ENCODE measurements around the gene LPIN1.

Gene LPIN1, protein sequence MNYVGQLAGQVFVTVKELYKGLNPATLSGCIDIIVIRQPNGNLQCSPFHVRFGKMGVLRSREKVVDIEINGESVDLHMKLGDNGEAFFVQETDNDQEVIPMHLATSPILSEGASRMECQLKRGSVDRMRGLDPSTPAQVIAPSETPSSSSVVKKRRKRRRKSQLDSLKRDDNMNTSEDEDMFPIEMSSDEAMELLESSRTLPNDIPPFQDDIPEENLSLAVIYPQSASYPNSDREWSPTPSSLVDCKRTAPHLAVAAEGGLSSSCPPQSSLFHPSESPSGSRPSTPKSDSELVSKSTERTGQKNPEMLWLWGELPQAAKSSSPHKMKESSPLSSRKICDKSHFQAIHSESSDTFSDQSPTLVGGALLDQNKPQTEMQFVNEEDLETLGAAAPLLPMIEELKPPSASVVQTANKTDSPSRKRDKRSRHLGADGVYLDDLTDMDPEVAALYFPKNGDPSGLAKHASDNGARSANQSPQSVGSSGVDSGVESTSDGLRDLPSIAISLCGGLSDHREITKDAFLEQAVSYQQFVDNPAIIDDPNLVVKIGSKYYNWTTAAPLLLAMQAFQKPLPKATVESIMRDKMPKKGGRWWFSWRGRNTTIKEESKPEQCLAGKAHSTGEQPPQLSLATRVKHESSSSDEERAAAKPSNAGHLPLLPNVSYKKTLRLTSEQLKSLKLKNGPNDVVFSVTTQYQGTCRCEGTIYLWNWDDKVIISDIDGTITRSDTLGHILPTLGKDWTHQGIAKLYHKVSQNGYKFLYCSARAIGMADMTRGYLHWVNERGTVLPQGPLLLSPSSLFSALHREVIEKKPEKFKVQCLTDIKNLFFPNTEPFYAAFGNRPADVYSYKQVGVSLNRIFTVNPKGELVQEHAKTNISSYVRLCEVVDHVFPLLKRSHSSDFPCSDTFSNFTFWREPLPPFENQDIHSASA

DNA sequence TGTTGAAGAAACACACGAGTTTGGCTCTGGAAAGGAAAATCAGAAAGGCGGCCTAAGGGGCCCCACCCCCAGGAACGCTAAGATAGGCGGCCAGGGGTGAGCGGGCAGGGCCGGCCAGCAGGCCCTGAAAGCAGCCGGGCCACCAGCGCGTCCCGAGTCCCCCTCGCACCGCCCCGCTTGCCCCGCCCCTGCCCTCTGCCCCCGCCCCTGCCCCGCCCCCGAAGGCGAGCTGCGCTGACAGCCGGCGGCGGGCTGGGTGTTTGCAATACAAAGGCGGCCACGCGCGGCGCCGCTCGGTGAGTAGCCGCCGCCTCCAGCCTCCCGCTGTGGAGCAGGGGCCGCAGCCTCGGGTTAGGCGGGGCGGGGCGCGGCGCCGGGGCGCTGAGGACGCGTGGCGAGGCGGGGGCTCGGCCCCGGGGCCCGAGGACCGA is at the start of gene LPIN1:
TSS of gene LPIN1 (plus strand) at position 257 of the 431 bp plus-strand sequence. CDS start 18,910 bp downstream, outside the sequence.
- peak; percentile 66 for DNase-seq

GRCh38 chr2:11696736-11697102 is 49.7 kb upstream of the LPIN1 start:
- no peak for DNase-seq

- peak; percentile 59 for DNase-seq
Observed at GRCh38 chr2:11697103-11697871, 49.1 kb upstream of the LPIN1 start.

DNA sequence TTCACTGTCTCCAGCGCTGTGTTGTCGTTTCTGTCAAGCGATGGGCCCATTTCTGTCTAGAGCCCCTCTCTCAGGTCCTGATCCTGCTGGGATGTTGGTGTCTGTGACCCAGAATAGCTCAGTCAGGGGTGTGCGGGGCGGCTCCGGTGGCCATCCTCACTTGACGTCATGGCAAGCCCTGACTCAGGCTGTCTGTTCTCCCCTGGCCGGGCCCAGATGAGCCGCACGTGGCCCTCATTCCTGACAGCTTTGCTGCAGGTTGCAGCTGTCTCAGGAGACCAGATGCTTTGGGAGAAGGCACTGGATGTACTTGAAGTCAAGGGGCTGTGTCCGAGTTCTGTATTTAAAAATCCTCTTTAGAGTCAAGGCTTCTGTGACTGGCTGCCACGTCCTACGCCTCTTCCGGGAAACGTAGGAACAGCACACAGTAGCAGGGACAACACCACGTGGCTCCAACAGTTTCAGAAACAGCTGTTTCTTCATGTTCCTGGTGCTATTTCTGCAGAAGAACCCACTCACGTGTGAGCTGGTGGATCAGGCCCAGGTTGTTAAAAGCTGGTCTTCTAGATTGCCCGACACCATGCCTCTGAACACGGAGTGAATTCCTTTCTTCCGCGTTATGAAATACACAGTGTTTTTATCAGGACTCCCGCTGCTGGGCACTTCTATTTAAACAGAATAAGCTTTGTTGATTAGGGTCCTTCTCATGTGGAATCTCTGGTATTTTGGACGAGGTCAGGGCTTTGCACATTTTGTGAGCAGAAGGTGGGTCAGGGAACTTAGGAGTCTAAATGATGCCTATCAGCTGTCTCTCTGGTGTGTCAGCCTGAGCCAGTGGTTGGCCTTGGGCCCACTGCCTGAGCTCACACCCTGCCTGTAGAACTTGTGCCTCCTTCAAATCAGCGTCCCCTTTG is 48.2 kb upstream of the LPIN1 start:
- peak; percentile 30 for DNase-seq

DNA sequence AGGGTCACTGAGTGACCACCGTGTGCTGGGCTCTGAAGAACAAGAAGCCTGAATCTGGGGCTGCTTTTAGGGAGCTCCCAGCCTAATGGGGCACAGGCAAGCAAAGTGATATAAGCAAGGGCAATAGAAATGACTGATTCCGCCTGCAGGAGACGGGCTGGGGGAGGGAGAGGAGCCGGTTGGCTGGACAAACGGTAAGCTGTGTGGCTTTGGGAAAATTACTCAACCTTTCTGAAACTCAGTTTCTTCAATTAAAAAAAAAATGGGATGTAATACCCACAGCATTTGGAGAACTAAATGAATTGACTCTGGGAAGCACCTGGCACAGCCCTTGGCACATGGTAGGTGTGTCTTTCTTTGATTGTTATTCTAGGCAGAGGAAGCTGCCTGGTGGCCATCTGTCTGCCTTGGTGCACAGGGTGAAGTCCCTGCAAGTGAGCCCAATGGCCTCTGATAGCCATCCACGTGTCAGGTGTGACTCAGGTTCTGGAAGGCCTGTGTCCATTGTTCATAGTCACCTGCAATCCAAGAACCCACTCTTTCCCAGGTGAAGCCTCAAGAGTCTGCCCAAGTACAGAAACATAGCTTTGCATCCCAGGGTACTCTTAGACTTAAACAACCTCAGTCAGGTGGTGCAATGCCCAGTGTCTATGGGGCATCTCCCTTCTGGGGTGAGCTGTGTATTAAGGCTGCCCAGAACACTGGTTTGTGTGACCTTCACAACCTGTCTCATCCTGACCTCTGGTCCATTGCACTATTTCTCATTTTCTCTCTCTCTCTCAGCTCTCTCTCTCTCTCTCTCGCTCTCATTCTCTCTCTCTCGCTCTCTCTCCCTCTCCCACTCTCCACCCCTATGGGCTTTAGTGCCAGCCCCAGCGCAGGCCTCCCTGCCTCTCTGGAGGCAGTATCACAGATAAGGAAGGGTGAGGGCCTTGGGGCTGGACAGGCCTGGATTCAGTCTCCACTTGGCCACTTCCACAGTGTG is 46.5 kb upstream of the LPIN1 start:
- DNase-seq: peak; percentile 22

GRCh38 chr2:11701206-11701605 is 45.2 kb upstream of the LPIN1 start:
- DNase-seq: no peak

DNA sequence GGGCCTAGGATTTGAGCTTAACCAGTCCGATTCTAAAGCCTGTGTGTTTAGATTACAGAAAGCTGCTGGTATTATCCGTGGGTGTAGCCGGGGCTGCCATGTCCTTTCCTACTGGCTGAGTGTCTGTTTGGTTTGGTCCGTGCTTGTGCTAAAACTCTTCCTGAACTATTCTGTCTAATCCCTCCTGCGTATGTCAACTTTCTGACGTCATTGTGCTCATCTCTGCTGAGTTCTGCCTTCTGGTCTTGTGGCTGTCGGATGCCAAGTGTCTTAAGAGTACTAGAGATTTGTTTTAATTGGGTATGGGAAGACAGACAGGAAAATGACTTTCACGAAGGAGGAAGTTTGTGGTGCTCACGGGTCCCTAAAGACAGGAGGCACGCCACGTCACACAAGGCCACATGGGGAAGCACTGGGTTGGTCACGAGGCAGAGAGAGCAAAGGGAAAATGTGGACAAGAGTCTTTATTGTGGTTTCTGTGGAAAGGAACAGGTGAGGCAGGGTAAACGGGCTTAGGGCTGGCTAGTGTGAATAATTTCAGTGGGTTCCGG is 44.6 kb upstream of the LPIN1 start:
- no peak for DNase-seq

DNA sequence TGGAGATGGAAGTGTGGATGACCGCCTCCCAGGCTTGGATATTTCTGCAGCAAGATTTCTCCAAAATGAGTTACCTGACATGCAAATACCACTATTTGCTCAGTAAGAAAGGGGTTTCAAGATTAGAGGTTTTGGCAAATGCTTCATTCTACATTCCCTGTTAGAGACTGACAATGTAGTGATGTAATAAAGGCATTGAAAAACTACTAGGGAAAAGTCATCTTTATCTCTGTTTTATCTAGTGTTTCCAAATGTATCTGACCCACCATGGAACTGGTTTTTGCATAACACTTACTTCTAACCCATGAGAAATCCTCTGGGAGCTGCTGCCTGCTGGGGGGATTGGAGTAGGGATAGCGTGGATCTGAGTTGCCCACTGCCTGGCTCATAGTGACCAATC is 43.5 kb upstream of the LPIN1 start:
- no peak for DNase-seq

- no peak for DNase-seq
Observed at GRCh38 chr2:11703700-11704099, 42.7 kb upstream of the LPIN1 start.

DNA sequence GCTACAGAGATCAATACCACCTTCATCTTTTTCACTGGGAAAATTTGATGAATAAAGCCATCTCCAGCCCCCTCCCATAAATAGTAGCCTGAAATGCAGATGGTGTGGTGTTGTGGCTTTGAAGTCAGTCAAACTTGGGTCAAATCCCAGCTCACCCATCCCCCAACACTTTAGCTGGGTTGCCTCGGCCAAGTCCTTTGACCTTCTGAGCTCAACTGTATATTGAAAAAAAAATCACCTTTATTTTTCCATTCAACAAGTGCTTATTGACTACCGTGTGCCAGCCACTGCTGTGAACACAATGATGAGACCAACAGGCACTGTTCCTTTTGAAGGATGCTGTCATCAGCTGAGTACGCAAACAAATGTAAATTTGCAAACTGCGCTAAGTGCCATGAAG is 41.4 kb upstream of the LPIN1 start:
- DNase-seq: no peak

- no peak for DNase-seq
Observed at GRCh38 chr2:11705711-11706110, 40.7 kb upstream of the LPIN1 start.

DNA sequence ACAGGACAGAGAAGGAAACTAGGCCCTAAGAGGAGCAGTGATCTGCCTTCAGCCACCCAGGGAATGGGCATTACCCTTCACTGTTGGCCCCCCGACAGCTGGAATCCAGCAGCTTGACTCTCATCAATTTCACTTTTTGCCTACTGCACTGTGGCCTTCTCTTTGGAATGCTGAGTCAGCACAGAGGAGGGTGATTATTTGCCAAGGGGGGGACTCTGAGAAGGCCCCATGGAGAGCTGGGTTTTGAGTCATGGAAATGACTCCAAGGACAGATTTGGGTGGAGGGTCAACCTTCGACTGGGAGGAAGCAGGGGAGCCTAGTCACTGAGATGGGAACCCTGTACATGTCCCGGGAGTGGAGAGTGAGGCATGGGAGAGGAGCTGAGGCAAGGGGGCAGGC is 38.3 kb upstream of the LPIN1 start:
- DNase-seq: no peak

DNA sequence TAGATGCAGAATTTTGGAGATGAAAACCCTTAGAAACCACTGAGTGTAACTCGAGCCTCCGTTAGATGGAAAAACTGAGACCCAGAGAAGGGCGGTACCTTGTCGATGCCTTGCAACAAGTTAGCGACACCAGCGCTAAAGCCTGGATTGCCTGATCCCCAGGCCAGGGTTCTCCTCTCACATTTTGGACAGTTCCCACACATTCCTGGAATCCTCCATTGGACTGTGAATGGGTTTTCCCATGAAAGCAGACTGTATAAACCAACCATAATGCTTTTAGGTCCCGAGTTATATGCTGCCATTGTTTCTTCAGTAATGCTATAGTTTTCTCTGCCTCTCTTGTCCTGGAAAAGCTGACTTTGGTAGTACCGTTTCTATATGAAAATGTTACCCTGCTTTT is 37.1 kb upstream of the LPIN1 start:
- DNase-seq: no peak

DNA sequence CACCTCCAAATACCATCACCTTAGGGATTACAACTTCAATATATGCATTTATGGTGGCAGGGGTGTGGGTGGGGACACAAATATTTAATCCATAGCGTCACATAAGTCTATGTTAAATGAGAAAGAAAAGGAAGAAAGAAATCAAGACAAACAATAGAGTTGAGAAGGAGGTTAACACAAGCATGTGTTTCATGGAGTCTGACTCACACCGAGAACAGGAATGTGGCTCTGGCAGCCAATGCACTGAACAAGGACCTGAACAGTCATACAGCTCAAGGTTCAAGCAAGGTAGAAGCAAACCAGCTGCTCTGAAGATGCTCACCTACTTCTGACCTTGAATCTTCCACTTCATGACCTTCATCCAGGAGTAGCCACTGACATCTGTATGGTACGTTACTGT is 36.2 kb upstream of the LPIN1 start:
- no peak for DNase-seq

DNA sequence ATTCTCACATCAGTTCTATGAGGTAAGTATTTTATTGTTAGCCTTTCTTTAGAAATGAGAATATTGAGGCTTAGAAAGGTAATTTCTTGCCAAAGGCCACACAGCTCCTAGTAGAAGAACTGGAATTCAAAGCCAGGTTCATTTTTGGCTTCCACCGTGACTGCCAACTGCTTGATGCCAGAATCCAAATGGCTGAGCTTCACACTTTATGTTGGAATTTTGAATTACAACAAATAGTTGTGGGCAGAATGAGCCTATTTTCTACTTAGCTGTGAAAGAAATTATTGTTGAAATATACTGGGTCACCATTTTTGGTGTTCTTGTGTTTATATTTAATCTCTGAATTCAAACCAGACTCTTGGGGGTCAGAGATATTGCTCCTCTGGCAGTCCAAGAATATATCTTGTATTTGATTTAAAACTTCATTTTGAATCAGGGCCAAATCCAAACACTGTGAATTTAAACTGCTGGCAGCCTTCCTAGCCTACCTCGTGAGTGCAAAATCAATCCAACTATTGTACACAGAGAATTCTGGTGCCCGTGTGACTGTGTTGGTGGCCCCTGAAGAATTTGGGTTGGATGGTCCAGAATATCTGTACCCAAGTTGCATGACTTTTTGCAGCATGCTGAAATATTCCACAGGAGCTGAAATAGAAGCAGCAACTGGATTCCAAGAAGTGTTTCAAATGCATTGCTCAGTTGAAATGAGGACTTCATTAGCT is 35.6 kb upstream of the LPIN1 start:
- no peak for DNase-seq

DNA sequence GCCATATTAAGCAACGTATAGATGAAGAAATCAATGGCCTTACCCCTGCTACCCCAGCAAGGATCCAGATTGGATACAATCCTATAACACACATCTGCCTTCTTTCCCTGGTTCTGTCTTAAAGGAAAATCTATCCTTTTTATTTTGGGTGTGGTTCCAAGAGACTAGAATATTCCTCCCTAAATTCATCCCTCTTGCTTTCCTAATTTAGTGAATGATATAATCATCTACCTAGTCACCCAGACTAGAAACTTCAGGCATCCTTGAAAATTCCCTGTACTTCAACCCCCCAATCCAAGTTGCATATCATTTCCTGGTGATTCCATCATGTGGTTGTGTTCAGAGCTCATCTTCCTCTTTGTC is 35.1 kb upstream of the LPIN1 start:
- DNase-seq: no peak

- DNase-seq: no peak
Observed at GRCh38 chr2:11711751-11712150, 34.7 kb upstream of the LPIN1 start.

GRCh38 chr2:11712866-11713265 is 33.6 kb upstream of the LPIN1 start:
- DNase-seq: no peak

GRCh38 chr2:11713815-11714214 is 32.6 kb upstream of the LPIN1 start:
- DNase-seq: no peak

All from retina (tissue), 1 donor.